ENCODE data around the gene PIK3R4. TPM values are rescaled to one million over a fixed set of nuclear protein-coding genes. Genes with fewer than 3 reads are reported as not detected.

Gene PIK3R4
- total RNA-seq, 1 donor from 2014 or later, result 101 TPM

- Histone ChIP-seq H3K27me3 (no peaks in the 10 kb centered on the region), H3K4me1 (no peaks in the 10 kb centered on the region), H3K27ac (no peak overlapping the region), H3K4me3 (no peak overlapping the region), H3K36me3 (no peaks in the 10 kb centered on the region), H3K9me3 (no peaks in the 10 kb centered on the region)
- TF ChIP-seq CTCF (IDR thresholded peaks at IDR 0.05), result no peak
- intact Hi-C loops (cut with DNase I), result no loop called here
- DNase-seq (ENCODE audit: low spot score in 2 of 2), result no peak
Observed at GRCh38 chr3:130757611-130758150, 11.1 kb upstream of the PIK3R4 start.

GRCh38 chr3:130755666-130756065 is 9.0 kb upstream of the PIK3R4 start:
- intact Hi-C loops (cut with DNase I), result no loop called here
- H3K27me3 ChIP-seq, result no peaks in the 10 kb centered on the region
- no peaks in the 10 kb centered on the region for H3K4me1 ChIP-seq
- no peaks in the 10 kb centered on the region for H3K9me3 ChIP-seq
- no peak overlapping the region for H3K4me3 ChIP-seq
- TF ChIP-seq CTCF (IDR thresholded peaks at IDR 0.05), result no peak
- no peak for DNase-seq (ENCODE audit: low spot score in 2 of 2)
- no peak overlapping the region for H3K27ac ChIP-seq
- H3K36me3 ChIP-seq, result no peaks in the 10 kb centered on the region

- Histone ChIP-seq H3K27me3 (no peaks in the 10 kb centered on the region), H3K27ac (peak overlapping the region; percentile 82 to 86), H3K9me3 (no peaks in the 10 kb centered on the region), H3K4me3 (no peak overlapping the region), H3K4me1 (peaks cover 2 to 16% of the 10 kb centered on the region in 2 donors), H3K36me3 (no peaks in the 10 kb centered on the region)
- intact Hi-C loops (cut with DNase I), result loop anchor here (5.0 kb wide), 3 partner anchors 278 to 753 kb away; partner anchors contain the start of genes ASTE1, MRPL3 and NEK11
- no peak for TF ChIP-seq CTCF (IDR thresholded peaks at IDR 0.05)
- DNase-seq (ENCODE audit: low spot score in 2 of 2), result no peak
Observed at GRCh38 chr3:130748981-130749380, 2.4 kb upstream of the PIK3R4 start.

GRCh38 chr3:130748467-130748861 is 1.8 kb upstream of the PIK3R4 start:
- Histone ChIP-seq H3K4me3 (peak overlapping the region in 1 of 2 donors; percentile 95), H3K27ac (peak overlapping the region; percentile 82 to 86), H3K9me3 (no peaks in the 10 kb centered on the region), H3K36me3 (no peaks in the 10 kb centered on the region), H3K27me3 (no peaks in the 10 kb centered on the region), H3K4me1 (peaks cover 2 to 18% of the 10 kb centered on the region in 2 donors)
- intact Hi-C loops (cut with DNase I), result loop anchor here (5.0 kb wide), 3 partner anchors 279 to 754 kb away; partner anchors contain the start of genes ASTE1, MRPL3 and NEK11
- no peak for TF ChIP-seq CTCF (IDR thresholded peaks at IDR 0.05)
- no peak for DNase-seq (ENCODE audit: low spot score in 2 of 2)

GRCh38 chr3:130743354-130743753 is 3.3 kb downstream of the PIK3R4 start:
- peaks cover 0 to 13% of the 10 kb centered on the region in 2 donors for H3K36me3 ChIP-seq
- intact Hi-C loops (cut with DNase I), result no loop called here
- H3K4me1 ChIP-seq, result peaks cover 2 to 23% of the 10 kb centered on the region in 2 donors
- no peaks in the 10 kb centered on the region for H3K9me3 ChIP-seq
- peak overlapping the region in 1 of 2 donors; percentile 7 for H3K4me3 ChIP-seq
- H3K27me3 ChIP-seq, result no peaks in the 10 kb centered on the region
- H3K27ac ChIP-seq, result no peak overlapping the region
- no peak for DNase-seq (ENCODE audit: low spot score in 2 of 2)
- TF ChIP-seq CTCF (IDR thresholded peaks at IDR 0.05), result no peak
